LNCAP (cell line): Measurements from ENCODE around the gene RBM18.

Experiments used
- TF ChIP-seq, protein P1 (sequence below): fragments of 450-650 bp; IDR thresholded peaks from 2 replicates; pipeline ENCODE4 v1.5.1; 2017; ENCODE audit warnings: mild to moderate bottlenecking

RBM18 gene

DNA sequence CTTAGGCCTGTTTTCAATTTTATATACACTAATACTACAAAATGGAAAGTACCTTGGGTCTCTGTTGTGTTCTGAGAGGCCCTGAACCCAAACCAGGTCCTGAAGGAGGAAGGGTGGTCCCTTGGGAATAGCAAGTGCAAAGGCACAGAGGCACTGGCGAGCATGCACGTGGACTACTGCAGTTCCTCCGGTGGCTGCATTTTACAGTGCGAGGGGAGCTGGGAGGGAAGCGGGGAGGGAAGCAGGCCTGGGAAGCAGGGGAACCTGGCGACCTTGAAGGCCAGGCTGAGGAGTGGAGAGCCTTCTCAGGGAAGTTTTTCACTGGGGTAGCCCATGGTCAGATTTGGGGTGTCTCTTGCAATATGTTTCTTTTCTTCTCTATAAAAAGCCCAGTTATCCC is 71.0 kb downstream of the RBM18 start:
- TF ChIP-seq, protein P1, sequence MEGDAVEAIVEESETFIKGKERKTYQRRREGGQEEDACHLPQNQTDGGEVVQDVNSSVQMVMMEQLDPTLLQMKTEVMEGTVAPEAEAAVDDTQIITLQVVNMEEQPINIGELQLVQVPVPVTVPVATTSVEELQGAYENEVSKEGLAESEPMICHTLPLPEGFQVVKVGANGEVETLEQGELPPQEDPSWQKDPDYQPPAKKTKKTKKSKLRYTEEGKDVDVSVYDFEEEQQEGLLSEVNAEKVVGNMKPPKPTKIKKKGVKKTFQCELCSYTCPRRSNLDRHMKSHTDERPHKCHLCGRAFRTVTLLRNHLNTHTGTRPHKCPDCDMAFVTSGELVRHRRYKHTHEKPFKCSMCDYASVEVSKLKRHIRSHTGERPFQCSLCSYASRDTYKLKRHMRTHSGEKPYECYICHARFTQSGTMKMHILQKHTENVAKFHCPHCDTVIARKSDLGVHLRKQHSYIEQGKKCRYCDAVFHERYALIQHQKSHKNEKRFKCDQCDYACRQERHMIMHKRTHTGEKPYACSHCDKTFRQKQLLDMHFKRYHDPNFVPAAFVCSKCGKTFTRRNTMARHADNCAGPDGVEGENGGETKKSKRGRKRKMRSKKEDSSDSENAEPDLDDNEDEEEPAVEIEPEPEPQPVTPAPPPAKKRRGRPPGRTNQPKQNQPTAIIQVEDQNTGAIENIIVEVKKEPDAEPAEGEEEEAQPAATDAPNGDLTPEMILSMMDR: no peak

DNA sequence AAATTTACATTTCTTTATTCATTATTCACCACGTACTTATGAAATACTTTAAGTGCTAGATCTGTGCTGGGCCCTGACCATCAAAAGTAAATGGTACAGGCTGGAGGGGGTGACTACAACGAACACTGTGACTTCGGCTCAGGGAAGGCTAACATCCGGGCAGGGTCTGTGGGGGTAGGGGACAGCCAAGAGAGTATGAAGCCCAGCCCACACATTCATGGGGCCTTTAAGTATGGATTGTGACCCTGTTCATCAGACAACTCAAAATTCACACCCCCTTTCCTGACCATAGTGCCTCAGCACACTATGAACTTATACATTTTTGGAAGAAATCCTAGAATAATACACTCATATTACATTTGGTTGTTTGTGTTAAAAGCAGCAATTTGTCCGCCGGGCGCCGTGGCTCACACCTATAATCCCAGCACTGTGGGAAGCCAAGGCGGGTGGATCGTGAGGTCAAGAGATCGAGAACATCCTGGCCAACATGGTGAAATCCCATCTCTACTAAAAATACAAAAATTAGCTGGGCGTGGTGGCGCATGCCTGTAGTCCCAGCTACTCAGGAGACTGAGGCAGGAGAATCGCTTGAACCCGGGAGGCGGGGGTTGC is 71.6 kb downstream of the RBM18 start:
- TF ChIP-seq, protein P1: no peak

DNA sequence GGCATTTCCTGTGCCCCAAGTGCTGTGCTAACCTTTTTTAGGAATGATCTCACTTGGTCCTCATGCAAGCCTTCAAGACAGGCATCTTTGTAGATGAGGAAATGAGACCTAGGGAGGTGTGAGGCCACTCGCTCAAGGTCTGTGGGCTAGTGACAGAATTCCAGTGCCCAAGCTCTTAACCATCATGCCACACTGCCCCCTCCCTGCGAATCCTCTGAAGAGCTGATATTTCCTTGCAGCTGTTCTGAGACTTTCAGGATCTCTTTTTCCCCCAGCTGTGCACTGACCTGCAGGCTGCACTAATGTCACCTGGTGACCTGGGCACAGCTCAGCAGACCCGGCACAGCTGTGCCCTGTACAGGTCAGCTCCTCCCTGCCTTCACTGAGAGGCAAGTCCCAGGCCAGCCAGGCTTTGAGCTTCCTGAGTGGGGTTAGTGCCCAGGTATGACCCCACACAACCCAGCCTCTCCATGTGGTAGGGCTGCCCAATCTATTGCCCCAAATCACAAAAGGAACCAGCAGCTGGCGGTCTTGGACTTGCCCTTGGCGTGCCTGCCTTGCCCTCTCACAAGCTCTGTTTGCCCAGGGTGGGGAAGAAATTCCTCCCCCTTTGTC is 72.3 kb downstream of the RBM18 start:
- TF ChIP-seq, protein P1: no peak

DNA sequence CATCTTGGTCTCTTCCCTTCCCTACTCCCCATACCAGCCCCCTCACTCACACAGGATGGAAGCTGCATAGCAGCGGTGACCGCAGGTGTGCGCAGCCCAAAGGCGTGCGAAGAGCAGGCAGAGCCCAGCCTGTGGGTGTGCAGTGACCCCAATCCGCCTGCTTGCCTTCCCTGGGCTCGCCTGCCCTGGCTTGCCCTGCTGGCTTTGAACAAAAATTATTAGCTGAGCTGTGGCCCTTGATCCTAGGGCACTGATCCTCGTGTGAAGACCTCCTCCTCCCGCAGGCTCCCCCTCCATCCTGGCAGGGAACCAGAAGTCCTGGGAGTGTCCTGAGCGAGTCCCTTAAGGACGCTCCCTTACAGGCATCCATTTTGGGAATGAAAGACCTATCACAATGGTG is 73.1 kb downstream of the RBM18 start:
- TF ChIP-seq, protein P1: no peak

DNA sequence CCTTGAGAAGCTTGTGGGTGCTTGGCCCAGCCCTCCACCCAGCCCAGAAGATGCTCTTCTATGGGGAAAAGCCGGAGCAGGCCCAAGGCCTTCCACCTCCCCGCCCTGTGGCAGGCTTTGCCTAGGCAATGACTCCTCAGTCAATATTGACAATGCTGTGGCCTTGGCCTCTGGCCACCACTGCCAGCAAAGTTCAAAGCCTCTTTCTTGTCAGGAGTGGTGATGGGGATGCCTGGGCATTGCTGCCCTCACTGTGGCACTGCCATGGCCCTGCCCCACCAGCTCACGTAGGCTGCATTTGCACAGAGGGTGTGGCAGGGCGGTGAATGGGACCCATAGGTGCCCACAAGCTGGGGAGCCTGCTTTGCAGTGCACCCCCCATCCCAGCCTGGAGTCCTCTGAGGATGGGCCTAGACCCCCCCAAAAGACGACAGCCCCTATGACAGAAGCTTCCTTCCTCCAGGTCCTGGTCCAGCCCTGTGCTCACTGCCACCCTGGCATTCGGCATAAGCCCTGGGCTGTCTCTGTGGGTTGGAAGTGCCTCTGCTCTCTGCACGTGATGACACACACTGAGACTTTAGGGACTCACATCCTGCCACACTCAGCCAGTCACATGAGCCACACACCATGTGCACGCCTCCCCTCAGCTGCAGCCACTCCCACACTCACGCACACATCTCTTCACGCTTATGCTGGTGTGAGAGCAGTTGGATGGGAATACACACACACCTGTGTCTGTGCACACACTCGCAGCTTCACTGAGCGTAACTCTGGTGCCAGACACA is 73.9 kb downstream of the RBM18 start:
- TF ChIP-seq, protein P1: no peak

DNA sequence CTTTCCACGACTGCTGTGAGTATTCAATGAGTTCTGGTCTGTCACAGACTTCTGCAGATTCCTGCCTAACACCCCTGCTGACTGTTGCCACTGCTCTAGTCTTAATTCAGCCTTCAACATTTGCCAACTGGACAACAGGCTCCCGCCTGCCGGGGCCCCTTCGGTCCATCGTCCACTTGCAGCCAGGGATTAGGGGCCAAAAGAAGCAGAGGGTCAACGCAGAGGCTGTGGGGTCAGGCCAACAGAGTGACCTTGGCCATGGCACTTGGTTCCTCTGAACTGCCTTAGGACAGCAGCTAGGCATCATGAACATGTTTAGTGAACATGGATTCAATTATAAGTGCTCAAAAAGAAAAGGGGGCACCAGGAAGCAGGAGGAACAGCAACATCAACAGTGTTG is 76.3 kb downstream of the RBM18 start:
- TF ChIP-seq, protein P1: no peak
